Activated CD4-positive, alpha-beta T cell treated with anti-CD3 and anti-CD28 coated beads for 1 hour (primary cell): Measurements from ENCODE around the gene GM2A.
"Not testable (repeated sequence)": the region's sequence is repeated elsewhere in the genome, so short reads cannot be mapped to it uniquely, and the experiment has no call there.

Experiments
- DNase-seq: peaks from one replicate; pipeline ENCODE4 v3.0.0-alpha.2; 2020

The GM2A gene

GRCh38 chr5:151228986-151229385 is 24.0 kb upstream of the GM2A start:
- DNase-seq: no peak

- DNase-seq: no peak
Observed at GRCh38 chr5:151230048-151230680, 22.8 kb upstream of the GM2A start.

- no peak for DNase-seq
Observed at GRCh38 chr5:151231359-151231758, 21.6 kb upstream of the GM2A start.

- DNase-seq: no peak
Observed at GRCh38 chr5:151233616-151234085, 19.3 kb upstream of the GM2A start.

GRCh38 chr5:151234476-151235238 is 18.3 kb upstream of the GM2A start:
- DNase-seq: no peak

- not testable (repeated sequence) for DNase-seq
Observed at GRCh38 chr5:151235239-151235571, 17.8 kb upstream of the GM2A start.

- no peak for DNase-seq
Observed at GRCh38 chr5:151236888-151237287, 16.1 kb upstream of the GM2A start.

GRCh38 chr5:151237685-151238084 is 15.3 kb upstream of the GM2A start:
- DNase-seq: no peak

GRCh38 chr5:151238303-151238741 is 14.7 kb upstream of the GM2A start:
- no peak for DNase-seq

GRCh38 chr5:151239237-151239861 is 13.6 kb upstream of the GM2A start:
- DNase-seq: peak; percentile 34

GRCh38 chr5:151240268-151240835 is 12.6 kb upstream of the GM2A start:
- not testable (repeated sequence) for DNase-seq

GRCh38 chr5:151240924-151241635 is 11.9 kb upstream of the GM2A start:
- DNase-seq: no peak

- no peak for DNase-seq
Observed at GRCh38 chr5:151243127-151243526, 9.9 kb upstream of the GM2A start.

- DNase-seq: no peak
Observed at GRCh38 chr5:151243564-151243963, 9.4 kb upstream of the GM2A start.

GRCh38 chr5:151244206-151244605 is 8.8 kb upstream of the GM2A start:
- DNase-seq: no peak

- DNase-seq: no peak
Observed at GRCh38 chr5:151245680-151246219, 7.2 kb upstream of the GM2A start.

- no peak for DNase-seq
Observed at GRCh38 chr5:151248651-151249050, 4.3 kb upstream of the GM2A start.

- no peak for DNase-seq
Observed at GRCh38 chr5:151249281-151249680, 3.7 kb upstream of the GM2A start.

GRCh38 chr5:151250346-151251000 is 2.5 kb upstream of the GM2A start:
- no peak for DNase-seq

GRCh38 chr5:151251001-151251551 is 1.9 kb upstream of the GM2A start:
- DNase-seq: no peak

GRCh38 chr5:151251621-151252020 is 1.4 kb upstream of the GM2A start:
- DNase-seq: no peak

- DNase-seq: no peak
Observed at GRCh38 chr5:151253605-151253950, 593 bp downstream of the GM2A start.
